ENCODE results near the gene LRRC28. TPM values are rescaled to one million over a fixed set of nuclear protein-coding genes. Genes with fewer than 3 reads are reported as not detected.

LRRC28 gene
- total RNA-seq, 1 donor from 2014 or later = 22.9 TPM

- Histone ChIP-seq H3K4me1 (peaks cover 16% of the 10 kb centered on the region), H3K36me3 (no peaks in the 10 kb centered on the region), H3K9me3 (replicated peaks) (no peaks in the 10 kb centered on the region), H3K27ac (replicated peaks) (no peak overlapping the region), H3K27me3 (ENCODE audit: low read depth) (no peaks in the 10 kb centered on the region), H3K4me3 (no peak overlapping the region)
- no peak for TF ChIP-seq CTCF (IDR thresholded peaks at IDR 0.05; ENCODE audit: borderline replicate concordance)
- no peak for DNase-seq
- intact Hi-C loops (cut with micrococcal nuclease) = no loop called here
Measured at GRCh38 chr15:99345832-99346462, 94.7 kb downstream of the LRRC28 start.

- intact Hi-C loops (cut with micrococcal nuclease) = no loop called here
- DNase-seq = no peak
- Histone ChIP-seq H3K4me1 (peaks cover 16% of the 10 kb centered on the region), H3K36me3 (peaks cover 4% of the 10 kb centered on the region), H3K9me3 (replicated peaks) (no peaks in the 10 kb centered on the region), H3K27ac (replicated peaks) (no peak overlapping the region), H3K27me3 (ENCODE audit: low read depth) (no peaks in the 10 kb centered on the region), H3K4me3 (no peak overlapping the region)
- no peak for TF ChIP-seq CTCF (IDR thresholded peaks at IDR 0.05; ENCODE audit: borderline replicate concordance)
Measured at GRCh38 chr15:99347574-99347973, 96.3 kb downstream of the LRRC28 start.

DNA sequence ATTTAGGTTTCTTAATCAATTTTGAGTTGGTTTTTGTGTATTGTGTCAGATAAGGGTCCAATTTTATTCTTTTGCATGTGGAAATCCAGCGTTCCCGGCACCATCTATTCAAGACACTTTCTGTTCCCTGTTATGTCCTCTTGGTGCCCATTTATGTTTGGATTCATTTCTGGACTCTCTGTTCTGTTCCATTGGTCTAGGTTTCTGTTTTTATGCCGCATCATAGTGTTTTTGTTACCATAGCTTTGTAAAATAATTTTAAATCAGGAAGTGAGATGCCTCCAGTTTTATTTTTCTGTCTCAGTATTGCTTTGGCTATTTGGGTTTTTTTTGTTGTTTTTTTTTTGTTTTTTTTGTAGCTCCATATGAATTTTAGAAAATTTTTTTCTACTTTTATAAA, 97.1 kb downstream of the LRRC28 start:
- Histone ChIP-seq H3K9me3 (replicated peaks) (no peaks in the 10 kb centered on the region), H3K36me3 (peaks cover 12% of the 10 kb centered on the region), H3K4me3 (no peak overlapping the region), H3K4me1 (peaks cover 13% of the 10 kb centered on the region), H3K27me3 (ENCODE audit: low read depth) (no peaks in the 10 kb centered on the region), H3K27ac (replicated peaks) (no peak overlapping the region)
- DNase-seq = no peak
- no peak for TF ChIP-seq CTCF (IDR thresholded peaks at IDR 0.05; ENCODE audit: borderline replicate concordance)
- intact Hi-C loops (cut with micrococcal nuclease) = no loop called here

DNA sequence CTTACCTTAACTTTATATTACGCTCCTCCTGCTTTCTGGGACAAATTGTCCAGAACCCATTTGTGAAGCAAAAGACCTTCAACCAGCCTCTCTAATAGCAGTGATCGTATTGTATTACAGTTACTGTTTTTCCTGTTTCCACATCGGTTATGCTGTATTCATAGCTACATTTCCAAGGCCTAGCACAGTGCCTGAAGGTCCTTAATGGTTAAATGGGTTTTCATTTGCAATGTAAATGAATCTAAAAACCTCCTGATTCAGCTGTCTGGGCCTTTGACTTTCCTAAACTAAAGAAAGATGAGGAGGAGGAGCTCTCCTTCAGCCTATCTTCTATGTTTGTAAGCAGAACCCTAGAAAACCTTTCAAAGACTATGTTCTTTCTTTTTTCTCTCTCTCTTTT, 99.1 kb downstream of the LRRC28 start:
- TF ChIP-seq CTCF (IDR thresholded peaks at IDR 0.05; ENCODE audit: borderline replicate concordance) = no peak
- peaks cover 22% of the 10 kb centered on the region for H3K36me3 ChIP-seq
- intact Hi-C loops (cut with micrococcal nuclease) = no loop called here
- H3K27me3 ChIP-seq (ENCODE audit: low read depth) = no peaks in the 10 kb centered on the region
- no peaks in the 10 kb centered on the region for H3K4me1 ChIP-seq
- no peaks in the 10 kb centered on the region for H3K9me3 ChIP-seq (replicated peaks)
- no peak overlapping the region for H3K27ac ChIP-seq (replicated peaks)
- H3K4me3 ChIP-seq = no peak overlapping the region
- DNase-seq = no peak

- H3K27ac ChIP-seq (replicated peaks) = no peak overlapping the region
- intact Hi-C loops (cut with micrococcal nuclease) = no loop called here
Measured at GRCh38 chr15:99359769-99360168, 108.5 kb downstream of the LRRC28 start.

More at GRCh38 chr15:99359769-99360168, 108.5 kb downstream of the LRRC28 start:
- peaks cover 17% of the 10 kb centered on the region for H3K36me3 ChIP-seq
- no peak for DNase-seq
- no peaks in the 10 kb centered on the region for H3K9me3 ChIP-seq (replicated peaks)
- no peaks in the 10 kb centered on the region for H3K4me1 ChIP-seq
- H3K27me3 ChIP-seq (ENCODE audit: low read depth) = no peaks in the 10 kb centered on the region
- no peak for TF ChIP-seq CTCF (IDR thresholded peaks at IDR 0.05; ENCODE audit: borderline replicate concordance)
- H3K4me3 ChIP-seq = no peak overlapping the region

Measured in left ventricle myocardium inferior (tissue), 1 donor.